OCI-LY1 (cell line): Measurements from ENCODE around the gene OFD1.

Experiments used
- H2AFZ ChIP-seq: fragments of 200-600 bp; sonication (generic), shearing (Covaris generic); 2 replicates; pipeline ENCODE4 v1.6.0; 2014; ENCODE audit warnings: antibody characterized with exemption, mild to moderate bottlenecking, low read length
- H3F3A ChIP-seq: fragments of 200-600 bp; sonication (generic), shearing (Covaris generic); 2 replicates; pipeline ENCODE4 v1.6.0; 2014; ENCODE audit warnings: mild to moderate bottlenecking, antibody characterized with exemption, low read length, moderate library complexity; ENCODE audit not compliant: insufficient read depth
- H3K27ac ChIP-seq: fragments of 200-600 bp; sonication (generic); 2 replicates; pipeline ENCODE4 v1.5.1; 2014; ENCODE audit warnings: low read length, mixed run types, mild to moderate bottlenecking, low read depth; ENCODE audit not compliant: poor library complexity, severe bottlenecking
- H3K27me3 ChIP-seq: fragments of 200-600 bp; sonication (generic); 2 replicates; pipeline ENCODE4 v1.6.0; 2014; ENCODE audit warnings: antibody characterized with exemption, mild to moderate bottlenecking, low read length, moderate library complexity; ENCODE audit not compliant: insufficient read depth
- H3K36me3 ChIP-seq: fragments of 200-600 bp; sonication (generic); 2 replicates; pipeline ENCODE4 v1.6.1; 2014; ENCODE audit warnings: mild to moderate bottlenecking, antibody characterized with exemption, low read length, moderate library complexity, mixed read lengths; ENCODE audit not compliant: insufficient read depth
- H3K4me1 ChIP-seq: fragments of 200-600 bp; sonication (generic); 2 replicates; pipeline ENCODE4 v1.5.1; 2014; ENCODE audit warnings: mild to moderate bottlenecking, low read length, moderate library complexity; ENCODE audit not compliant: insufficient read depth, severe bottlenecking
- H3K4me2 ChIP-seq: fragments of 200-600 bp; sonication (generic), shearing (Covaris generic); 2 replicates; pipeline ENCODE4 v1.6.1; 2014; ENCODE audit warnings: low read length
- H3K4me3 ChIP-seq: fragments of 200-600 bp; sonication (generic); 2 replicates; pipeline ENCODE4 v1.5.1; 2014; ENCODE audit warnings: low read length, low read depth, mild to moderate bottlenecking, mixed read lengths; ENCODE audit not compliant: poor library complexity, severe bottlenecking
- H3K79me2 ChIP-seq: fragments of 200-600 bp; shearing (Covaris generic); 2 replicates; pipeline ENCODE4 v1.6.1; 2016; ENCODE audit warnings: mixed run types, low read length, mixed read lengths; ENCODE audit not compliant: insufficient read depth
- H3K9ac ChIP-seq: fragments of 200-600 bp; sonication (generic), shearing (Covaris generic); 2 replicates; pipeline ENCODE4 v1.6.1; 2014; ENCODE audit warnings: mild to moderate bottlenecking, low read length, mixed read lengths
- H3K9me2 ChIP-seq: fragments of 200-600 bp; sonication (generic), shearing (Covaris generic); 2 replicates; pipeline ENCODE4 v1.6.1; 2014; ENCODE audit warnings: low read depth, mild to moderate bottlenecking, low read length, mixed read lengths
- H3K9me3 ChIP-seq: fragments of 200-600 bp; shearing (Covaris generic); 2 replicates; pipeline ENCODE4 v1.6.1; 2014; ENCODE audit warnings: low read length, mixed read lengths
- H4K20me1 ChIP-seq: fragments of 200-600 bp; sonication (generic), shearing (Covaris generic); 2 replicates; pipeline ENCODE4 v1.6.0; 2016; ENCODE audit warnings: mild to moderate bottlenecking, low read length; ENCODE audit not compliant: insufficient read depth
- CTCF ChIP-seq: fragments of 200-600 bp; sonication (generic), shearing (Covaris generic); IDR thresholded peaks from 2 replicates; pipeline ENCODE4 v1.5.1; 2017; ENCODE audit warnings: mild to moderate bottlenecking, antibody characterized with exemption, low read length, moderate library complexity, mixed read lengths
- EZH2 ChIP-seq: fragments of 200-600 bp; sonication (generic), shearing (Covaris generic); IDR thresholded peaks from 2 replicates; pipeline ENCODE4 v1.8.0; 2017; ENCODE audit warnings: borderline replicate concordance, mixed run types, mild to moderate bottlenecking, antibody characterized with exemption, low read length, moderate library complexity, mixed read lengths

OFD1 gene

GRCh38 chrX:13774696-13775095 is 40.1 kb downstream of the OFD1 start:
- no peaks in the 10 kb centered on the region for H3F3A ChIP-seq
- TF ChIP-seq EZH2, result no peak
- no peak for TF ChIP-seq CTCF
- no peak overlapping the region for H3K9ac ChIP-seq
- H3K27ac ChIP-seq, result no peak overlapping the region
- H3K4me2 ChIP-seq, result no peak overlapping the region
- H4K20me1 ChIP-seq, result no peaks in the 10 kb centered on the region
- no peaks in the 10 kb centered on the region for H3K79me2 ChIP-seq
- peaks cover 54% of the 10 kb centered on the region for H3K36me3 ChIP-seq
- no peaks in the 10 kb centered on the region for H3K27me3 ChIP-seq
- H3K9me3 ChIP-seq, result no peaks in the 10 kb centered on the region
- no peaks in the 10 kb centered on the region for H3K4me1 ChIP-seq
- H3K4me3 ChIP-seq, result no peak overlapping the region
- no peaks in the 10 kb centered on the region for H3K9me2 ChIP-seq
- no peak overlapping the region for H2AFZ ChIP-seq

GRCh38 chrX:13775837-13776236 is 41.3 kb downstream of the OFD1 start:
- Histone ChIP-seq H2AFZ (no peak overlapping the region), H3K27me3 (no peaks in the 10 kb centered on the region), H3K36me3 (peaks cover 42% of the 10 kb centered on the region), H3F3A (no peaks in the 10 kb centered on the region), H3K9ac (no peak overlapping the region), H4K20me1 (no peaks in the 10 kb centered on the region), H3K4me1 (no peaks in the 10 kb centered on the region), H3K79me2 (no peaks in the 10 kb centered on the region), H3K9me2 (no peaks in the 10 kb centered on the region), H3K9me3 (no peaks in the 10 kb centered on the region), H3K27ac (no peak overlapping the region), H3K4me3 (no peak overlapping the region), H3K4me2 (no peak overlapping the region)
- TF ChIP-seq CTCF, result no peak
- TF ChIP-seq EZH2, result no peak

GRCh38 chrX:13776387-13776786 is 41.8 kb downstream of the OFD1 start:
- Histone ChIP-seq H3K4me2 (no peak overlapping the region), H3K9ac (no peak overlapping the region), H4K20me1 (no peaks in the 10 kb centered on the region), H3K4me1 (no peaks in the 10 kb centered on the region), H3K9me3 (no peaks in the 10 kb centered on the region), H3F3A (no peaks in the 10 kb centered on the region), H3K4me3 (no peak overlapping the region), H3K36me3 (peaks cover 37% of the 10 kb centered on the region), H3K27me3 (no peaks in the 10 kb centered on the region), H3K27ac (no peak overlapping the region), H2AFZ (no peak overlapping the region), H3K9me2 (no peaks in the 10 kb centered on the region), H3K79me2 (no peaks in the 10 kb centered on the region)
- no peak for TF ChIP-seq CTCF
- TF ChIP-seq EZH2, result no peak
